Measurements from ENCODE around the gene CSF3. TPM values are rescaled to one million over a fixed set of nuclear protein-coding genes. Genes with fewer than 3 reads are reported as not detected.

The CSF3 gene
- total RNA-seq, 1 donor from 2014 or later: not detected

DNA sequence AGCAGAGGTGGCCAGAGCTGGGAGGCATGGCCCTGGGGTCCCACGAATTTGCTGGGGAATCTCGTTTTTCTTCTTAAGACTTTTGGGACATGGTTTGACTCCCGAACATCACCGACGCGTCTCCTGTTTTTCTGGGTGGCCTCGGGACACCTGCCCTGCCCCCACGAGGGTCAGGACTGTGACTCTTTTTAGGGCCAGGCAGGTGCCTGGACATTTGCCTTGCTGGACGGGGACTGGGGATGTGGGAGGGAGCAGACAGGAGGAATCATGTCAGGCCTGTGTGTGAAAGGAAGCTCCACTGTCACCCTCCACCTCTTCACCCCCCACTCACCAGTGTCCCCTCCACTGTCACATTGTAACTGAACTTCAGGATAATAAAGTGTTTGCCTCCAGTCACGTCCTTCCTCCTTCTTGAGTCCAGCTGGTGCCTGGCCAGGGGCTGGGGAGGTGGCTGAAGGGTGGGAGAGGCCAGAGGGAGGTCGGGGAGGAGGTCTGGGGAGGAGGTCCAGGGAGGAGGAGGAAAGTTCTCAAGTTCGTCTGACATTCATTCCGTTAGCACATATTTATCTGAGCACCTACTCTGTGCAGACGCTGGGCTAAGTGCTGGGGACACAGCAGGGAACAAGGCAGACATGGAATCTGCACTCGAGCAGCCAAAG lies 2.3 kb downstream of the CSF3 start:
- Mint-ChIP-seq H3K9me3 (ENCODE audit: low read depth) (no peaks in the 10 kb centered on the region), H3K4me3 (ENCODE audit: unreplicated experiment) (no peak overlapping the region), H3K36me3 (ENCODE audit: low read depth) (peaks cover 17% of the 10 kb centered on the region), H3K4me1 (ENCODE audit: low read depth) (peaks cover 28% of the 10 kb centered on the region), H3K27ac (ENCODE audit: unreplicated experiment) (no peak overlapping the region), H3K27me3 (ENCODE audit: low read depth) (no peaks in the 10 kb centered on the region)
- DNase-seq (ENCODE audit: low spot score): no peak
- TF ChIP-seq, protein P1, sequence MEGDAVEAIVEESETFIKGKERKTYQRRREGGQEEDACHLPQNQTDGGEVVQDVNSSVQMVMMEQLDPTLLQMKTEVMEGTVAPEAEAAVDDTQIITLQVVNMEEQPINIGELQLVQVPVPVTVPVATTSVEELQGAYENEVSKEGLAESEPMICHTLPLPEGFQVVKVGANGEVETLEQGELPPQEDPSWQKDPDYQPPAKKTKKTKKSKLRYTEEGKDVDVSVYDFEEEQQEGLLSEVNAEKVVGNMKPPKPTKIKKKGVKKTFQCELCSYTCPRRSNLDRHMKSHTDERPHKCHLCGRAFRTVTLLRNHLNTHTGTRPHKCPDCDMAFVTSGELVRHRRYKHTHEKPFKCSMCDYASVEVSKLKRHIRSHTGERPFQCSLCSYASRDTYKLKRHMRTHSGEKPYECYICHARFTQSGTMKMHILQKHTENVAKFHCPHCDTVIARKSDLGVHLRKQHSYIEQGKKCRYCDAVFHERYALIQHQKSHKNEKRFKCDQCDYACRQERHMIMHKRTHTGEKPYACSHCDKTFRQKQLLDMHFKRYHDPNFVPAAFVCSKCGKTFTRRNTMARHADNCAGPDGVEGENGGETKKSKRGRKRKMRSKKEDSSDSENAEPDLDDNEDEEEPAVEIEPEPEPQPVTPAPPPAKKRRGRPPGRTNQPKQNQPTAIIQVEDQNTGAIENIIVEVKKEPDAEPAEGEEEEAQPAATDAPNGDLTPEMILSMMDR (IDR thresholded peaks at IDR 0.05): no peak

DNA sequence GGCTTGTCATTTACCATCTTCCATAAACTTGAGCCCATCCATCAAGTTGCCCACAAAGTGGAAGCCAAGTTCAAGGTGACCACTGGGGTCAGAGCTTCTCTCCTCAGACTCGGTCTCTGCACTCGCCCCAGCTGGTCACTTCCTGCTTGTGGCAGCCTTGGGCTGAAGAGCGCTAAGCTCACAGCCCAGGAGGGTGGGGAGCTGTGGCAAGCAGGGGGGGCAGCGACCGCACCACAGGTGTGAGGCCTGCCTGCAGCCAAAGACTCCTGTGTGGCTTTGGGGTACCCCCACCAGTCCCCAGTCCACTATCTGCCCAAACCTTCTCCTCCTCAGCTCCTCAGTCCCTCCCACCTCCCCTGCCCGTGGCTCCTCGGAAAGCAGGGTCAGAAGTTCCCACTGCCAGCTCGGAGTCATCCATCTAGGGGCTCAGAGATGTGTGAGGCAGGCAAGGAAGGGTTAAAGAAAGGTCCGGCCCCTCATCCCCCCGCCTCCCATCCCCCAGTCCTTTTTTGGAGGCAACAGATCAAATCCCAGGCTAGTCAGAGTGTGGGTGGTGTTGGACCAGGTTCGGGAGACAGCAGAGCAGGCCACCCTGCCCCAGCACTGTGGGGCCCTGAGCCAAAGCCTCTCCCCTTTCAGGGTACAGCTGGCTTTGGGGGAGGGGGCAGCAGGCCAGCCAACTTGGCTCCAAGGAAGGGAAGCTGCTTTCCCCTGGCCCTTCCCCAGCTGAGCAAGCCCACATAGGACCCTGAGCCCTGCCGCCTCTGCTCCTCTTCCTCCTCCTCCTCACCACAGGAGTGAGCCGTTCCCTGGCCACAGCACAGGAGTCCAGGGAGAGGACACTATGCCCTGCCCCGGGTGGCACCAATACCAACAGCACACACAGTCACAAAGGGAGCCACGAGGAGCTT lies 3.2 kb downstream of the CSF3 start:
- DNase-seq (ENCODE audit: low spot score): no peak
- peaks cover 31% of the 10 kb centered on the region for H3K4me1 Mint-ChIP-seq (ENCODE audit: low read depth)
- peaks cover 17% of the 10 kb centered on the region for H3K36me3 Mint-ChIP-seq (ENCODE audit: low read depth)
- H3K27ac Mint-ChIP-seq (ENCODE audit: unreplicated experiment): no peak overlapping the region
- TF ChIP-seq, protein P1 (IDR thresholded peaks at IDR 0.05): no peak
- no peak overlapping the region for H3K4me3 Mint-ChIP-seq (ENCODE audit: unreplicated experiment)
- no peaks in the 10 kb centered on the region for H3K9me3 Mint-ChIP-seq (ENCODE audit: low read depth)
- no peaks in the 10 kb centered on the region for H3K27me3 Mint-ChIP-seq (ENCODE audit: low read depth)

DNA sequence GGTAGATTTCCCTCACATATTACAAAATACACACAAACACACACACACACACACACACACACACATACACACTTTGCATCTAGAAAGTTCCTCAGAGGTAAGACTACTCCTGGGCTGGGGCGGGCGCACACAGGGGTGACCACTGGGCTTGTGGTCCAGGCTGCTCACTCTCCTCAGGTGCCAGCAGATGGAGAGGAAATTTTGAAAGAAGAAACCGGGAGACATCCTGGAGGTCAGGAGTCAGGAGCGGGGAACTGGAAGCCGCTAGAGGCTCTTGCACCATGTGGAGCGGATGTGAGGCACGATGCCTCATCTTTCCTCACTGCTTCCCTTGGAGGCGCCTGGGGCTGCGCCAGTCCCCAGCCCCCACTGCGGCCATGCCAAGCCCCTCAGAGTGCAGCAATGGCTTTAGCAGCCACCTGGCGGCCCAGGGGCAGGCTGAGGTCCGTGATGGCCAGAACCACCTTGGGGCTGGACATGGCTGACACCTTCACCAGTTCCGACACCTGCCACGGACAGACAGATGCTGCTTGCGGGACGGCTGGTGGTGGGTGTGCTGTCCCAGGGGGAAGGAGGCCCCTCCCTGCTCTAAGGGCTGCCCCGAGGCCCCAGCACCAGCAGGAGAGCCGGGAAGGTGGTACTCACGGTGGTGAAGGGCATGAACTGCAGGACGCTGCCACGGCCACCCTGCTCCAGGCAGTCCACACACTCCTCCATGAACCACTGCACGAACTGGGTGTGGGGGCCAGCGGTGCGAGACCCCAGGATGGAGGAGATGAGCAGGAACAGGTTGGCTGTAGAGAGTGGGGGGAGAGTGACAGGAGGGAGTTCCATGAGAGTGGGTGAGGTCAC lies 4.1 kb downstream of the CSF3 start:
- TF ChIP-seq, protein P1 (IDR thresholded peaks at IDR 0.05): no peak
- no peak for DNase-seq (ENCODE audit: low spot score)
- Mint-ChIP-seq H3K4me1 (ENCODE audit: low read depth) (peaks cover 34% of the 10 kb centered on the region), H3K27me3 (ENCODE audit: low read depth) (no peaks in the 10 kb centered on the region), H3K4me3 (ENCODE audit: unreplicated experiment) (no peak overlapping the region), H3K9me3 (ENCODE audit: low read depth) (no peaks in the 10 kb centered on the region), H3K36me3 (ENCODE audit: low read depth) (peaks cover 19% of the 10 kb centered on the region), H3K27ac (ENCODE audit: unreplicated experiment) (peak overlapping the region; percentile 45)

DNA sequence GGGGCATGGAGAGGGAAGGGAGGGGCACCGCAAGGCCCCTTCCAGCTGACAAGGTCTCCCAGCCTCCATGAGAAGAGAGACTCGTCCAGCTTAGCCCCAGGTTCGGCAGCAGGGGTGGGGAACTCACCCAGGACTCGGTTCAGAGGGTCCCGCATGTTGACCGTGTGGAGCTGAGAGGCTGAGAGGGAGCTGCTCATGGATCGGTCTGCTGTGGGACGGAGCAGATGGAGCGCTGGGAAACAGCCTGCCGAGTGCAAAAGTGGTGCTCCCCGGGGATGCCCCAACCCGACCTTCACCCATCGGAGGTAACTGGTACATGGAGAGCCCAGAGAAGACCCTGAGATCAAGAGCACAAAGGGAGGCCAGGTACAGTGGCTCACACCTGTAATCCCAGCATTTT lies 4.9 kb downstream of the CSF3 start:
- no peak overlapping the region for H3K4me3 Mint-ChIP-seq (ENCODE audit: unreplicated experiment)
- peaks cover 19% of the 10 kb centered on the region for H3K36me3 Mint-ChIP-seq (ENCODE audit: low read depth)

More for the DNA sequence above, 4.9 kb downstream of the CSF3 start:
- no peaks in the 10 kb centered on the region for H3K27me3 Mint-ChIP-seq (ENCODE audit: low read depth)
- H3K27ac Mint-ChIP-seq (ENCODE audit: unreplicated experiment): no peak overlapping the region
- H3K9me3 Mint-ChIP-seq (ENCODE audit: low read depth): no peaks in the 10 kb centered on the region
- TF ChIP-seq, protein P1 (IDR thresholded peaks at IDR 0.05): no peak
- no peak for DNase-seq (ENCODE audit: low spot score)
- H3K4me1 Mint-ChIP-seq (ENCODE audit: low read depth): peaks cover 34% of the 10 kb centered on the region

Measured in chondrocyte (in vitro differentiated cells).